EH (cell line): ENCODE measurements around the gene BCHE.
"Not testable (repeated sequence)": the region's sequence is repeated elsewhere in the genome, so short reads cannot be mapped to it uniquely, and the experiment has no call there.

Experiments used
- DNase-seq: peaks from one replicate; pipeline ENCODE4 v3.0.0-alpha.2; 2015; ENCODE audit warnings: low read depth

BCHE gene

GRCh38 chr3:165816209-165816608 lies 21.0 kb downstream of the BCHE start:
- no peak for DNase-seq

GRCh38 chr3:165815682-165816081 lies 21.5 kb downstream of the BCHE start:
- no peak for DNase-seq

DNA sequence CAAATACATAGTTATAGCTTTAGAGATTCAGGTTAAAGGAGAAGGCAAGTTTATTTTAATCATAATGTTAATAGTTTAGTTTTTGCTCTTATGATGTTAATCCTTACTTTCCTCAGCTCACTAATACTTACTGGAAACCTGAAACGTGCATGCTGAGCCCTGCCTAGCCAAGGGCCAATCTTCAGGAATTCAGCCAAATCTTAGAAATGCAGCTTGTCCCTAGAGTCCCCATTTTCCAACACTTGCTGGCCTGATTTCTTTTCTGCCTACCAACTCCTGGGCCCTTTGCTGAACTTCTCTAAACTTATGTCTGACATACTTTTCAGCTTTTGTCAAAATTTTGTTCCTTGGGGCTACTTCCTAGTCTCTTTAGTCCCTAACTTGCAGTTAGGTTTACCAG lies 22.8 kb downstream of the BCHE start:
- no peak for DNase-seq

- DNase-seq: not testable (repeated sequence)
Measured at GRCh38 chr3:165807937-165808336, 29.3 kb downstream of the BCHE start.

DNA sequence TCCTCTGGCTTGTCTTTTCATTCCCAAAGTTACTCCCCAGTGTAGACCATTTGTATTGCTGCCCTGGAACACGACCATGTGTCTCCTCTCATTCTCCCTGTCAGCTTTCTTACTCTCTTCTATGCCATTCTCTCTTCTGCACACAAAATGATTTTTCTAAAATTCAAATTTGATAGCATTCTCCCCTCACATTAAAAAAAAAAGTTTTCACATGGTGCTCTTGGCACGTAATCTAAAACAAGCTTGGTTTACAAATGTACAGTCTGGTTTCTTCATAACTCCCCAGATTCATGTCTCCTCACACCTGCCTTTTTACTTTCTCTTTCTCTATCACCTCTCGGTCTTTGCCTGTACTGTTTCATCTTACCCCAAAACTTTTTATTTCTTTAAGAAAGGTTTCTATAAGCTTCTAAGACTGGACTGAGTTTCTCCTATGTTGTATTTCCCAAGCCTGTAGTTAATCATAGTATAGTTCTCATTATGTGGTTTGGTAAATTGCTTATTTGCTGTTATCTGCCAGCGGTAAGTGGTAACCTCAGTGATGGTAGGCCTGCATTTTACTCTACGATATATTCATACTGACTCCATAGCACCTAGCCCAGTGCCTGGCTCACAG lies 31.2 kb downstream of the BCHE start:
- no peak for DNase-seq

DNA sequence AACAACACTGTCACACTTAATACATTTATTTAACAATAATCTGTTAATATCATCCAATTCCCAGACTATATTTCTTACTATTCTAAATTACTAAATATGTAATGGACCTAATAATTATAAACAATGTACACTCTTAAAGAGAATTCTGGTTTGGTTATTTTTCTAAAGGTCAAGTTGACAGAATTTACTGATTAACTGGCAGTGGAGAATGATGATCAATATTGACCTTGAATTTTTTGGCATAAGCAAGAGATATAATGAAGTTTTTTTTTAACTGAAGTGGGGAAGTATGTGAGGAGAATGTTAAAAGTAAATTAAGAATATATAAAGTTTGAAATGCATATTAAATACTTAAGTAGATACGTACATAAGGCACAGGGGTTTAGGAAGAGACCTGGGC lies 33.8 kb downstream of the BCHE start:
- no peak for DNase-seq

DNA sequence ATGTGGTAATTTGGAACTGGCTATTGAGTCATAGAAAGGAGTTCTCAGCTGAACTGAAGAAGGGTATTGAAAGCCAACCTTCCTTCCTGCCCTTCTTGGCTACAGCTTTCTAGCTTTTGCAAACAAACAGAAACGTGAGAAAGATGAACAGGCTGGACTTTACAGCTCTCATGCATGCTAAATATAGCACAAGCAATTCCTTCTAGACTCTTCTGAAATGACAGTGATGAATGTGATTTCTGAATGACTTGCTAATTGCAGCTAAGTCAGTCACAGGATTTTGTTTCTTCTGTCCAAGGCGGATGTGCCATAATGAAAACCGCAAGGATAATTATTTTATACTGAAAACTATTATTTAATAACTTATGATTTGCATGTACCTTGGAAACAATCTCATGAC lies 36.3 kb downstream of the BCHE start:
- DNase-seq: no peak

DNA sequence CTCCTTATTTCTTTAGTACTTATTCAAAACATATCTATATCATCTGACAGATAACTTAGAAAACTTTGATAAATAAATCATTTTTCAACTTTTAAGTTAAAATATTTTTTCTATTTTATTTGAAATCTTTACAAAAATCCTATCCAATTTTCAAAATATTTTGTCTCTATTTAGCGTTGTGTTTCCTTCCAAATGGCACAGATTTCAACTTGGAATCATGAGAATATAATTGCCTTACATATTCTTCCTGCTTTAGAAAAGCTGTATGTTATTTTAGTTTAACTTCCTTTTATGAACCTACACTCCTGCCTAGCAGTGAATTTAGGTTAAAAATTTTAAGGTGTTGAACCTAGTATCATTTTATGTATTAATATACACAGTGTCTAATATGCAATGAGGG lies 38.2 kb downstream of the BCHE start:
- no peak for DNase-seq

GRCh38 chr3:165797551-165797950 lies 39.7 kb downstream of the BCHE start:
- no peak for DNase-seq

- DNase-seq: no peak
Measured at GRCh38 chr3:165796701-165797100, 40.5 kb downstream of the BCHE start.

GRCh38 chr3:165788531-165788930 lies 48.7 kb downstream of the BCHE start:
- DNase-seq: no peak

- no peak for DNase-seq
Measured at GRCh38 chr3:165786013-165786412, 51.2 kb downstream of the BCHE start.

DNA sequence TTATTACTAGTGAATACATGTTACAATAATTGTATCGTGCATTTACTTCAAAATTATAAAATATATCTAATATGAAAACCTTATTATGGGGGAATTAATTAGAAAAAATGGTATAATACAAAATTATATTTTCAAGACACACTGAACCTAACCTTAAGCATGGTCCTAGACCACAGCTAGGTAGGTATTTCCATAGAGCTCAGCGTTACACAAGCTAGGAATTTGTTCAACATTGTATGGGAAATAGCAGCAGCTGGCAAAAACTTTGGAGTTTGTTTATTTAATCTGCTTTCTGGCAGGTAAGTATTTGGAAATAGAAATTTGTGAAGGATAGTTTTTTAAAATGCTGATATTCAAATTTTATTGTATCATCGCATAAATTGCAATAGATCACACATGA lies 52.9 kb downstream of the BCHE start:
- no peak for DNase-seq

GRCh38 chr3:165783383-165783782 lies 53.8 kb downstream of the BCHE start:
- no peak for DNase-seq

DNA sequence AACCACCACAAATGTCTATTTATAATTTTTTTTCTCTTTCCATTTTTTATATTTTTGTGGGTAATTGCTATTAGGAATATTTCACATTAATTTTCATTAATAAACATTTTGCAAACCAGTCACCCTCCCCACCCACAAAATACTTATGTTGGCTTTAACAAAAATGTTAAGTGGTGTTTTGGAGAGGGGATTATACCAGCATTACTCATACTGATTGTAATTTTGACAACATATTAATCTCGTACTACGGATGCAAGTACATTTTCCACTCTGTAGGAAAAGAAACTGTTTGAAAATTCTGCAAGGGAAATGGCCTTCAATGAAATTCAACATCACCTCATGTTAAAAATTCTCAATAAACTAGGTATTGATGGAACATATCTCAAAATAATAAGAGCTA lies 58.3 kb downstream of the BCHE start:
- DNase-seq: no peak

DNA sequence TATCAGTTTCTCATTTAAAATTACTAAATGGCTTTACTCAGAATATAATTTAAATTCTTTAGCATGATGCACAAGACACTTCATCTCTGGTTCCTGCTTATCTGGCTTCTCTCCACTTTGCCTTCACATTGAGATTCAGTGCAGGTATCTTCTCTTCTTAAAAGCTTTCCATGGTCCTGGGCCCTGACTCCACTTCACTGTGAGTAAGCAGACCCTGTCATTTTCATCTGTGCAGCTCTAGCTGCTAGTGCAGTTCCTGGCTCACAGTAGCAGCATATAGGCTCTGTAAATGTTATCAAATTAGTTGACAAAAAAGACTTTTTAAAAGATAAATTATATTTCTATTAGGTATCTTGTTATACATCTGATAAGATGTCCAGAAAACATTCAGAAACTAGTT lies 58.8 kb downstream of the BCHE start:
- no peak for DNase-seq

DNA sequence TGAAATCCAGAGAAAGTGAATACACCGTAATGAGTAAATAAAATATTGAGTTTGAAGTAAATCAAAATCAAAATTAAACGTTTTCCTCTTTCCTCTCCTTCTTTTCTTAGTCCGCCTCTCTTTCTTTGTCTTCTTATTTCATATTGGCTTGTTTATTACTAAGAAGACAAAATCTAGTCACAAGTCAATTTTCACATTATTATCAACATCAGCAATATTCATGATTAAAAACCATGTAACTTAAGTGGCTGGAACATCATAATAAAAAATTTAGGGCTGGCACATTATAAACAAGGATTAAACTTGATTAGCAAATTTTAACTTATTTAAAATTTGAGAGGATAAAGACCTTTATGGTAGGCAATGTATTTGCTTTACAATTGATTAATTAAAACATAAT lies 61.4 kb downstream of the BCHE start:
- DNase-seq: no peak

- no peak for DNase-seq
Measured at GRCh38 chr3:165770781-165771180, 66.4 kb downstream of the BCHE start.

DNA sequence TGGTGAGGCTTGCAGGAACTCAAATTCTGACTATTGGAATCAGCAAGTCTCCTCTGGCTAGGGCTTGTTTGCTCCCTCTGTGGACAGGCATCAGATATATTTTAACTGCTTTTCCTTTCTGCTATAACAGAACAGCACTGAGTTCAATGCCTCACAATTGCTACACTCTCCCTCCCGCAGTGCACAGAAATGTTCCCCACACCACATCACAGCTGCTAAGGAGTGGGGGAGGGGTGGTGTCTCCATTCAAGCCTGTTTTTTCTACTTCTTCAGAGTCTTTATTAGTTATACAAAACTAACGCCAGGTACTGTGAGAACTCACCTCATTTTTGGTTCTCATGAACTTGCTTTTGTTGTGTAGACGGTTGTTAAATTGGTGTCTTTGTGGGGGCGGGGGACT lies 68.5 kb downstream of the BCHE start:
- no peak for DNase-seq

DNA sequence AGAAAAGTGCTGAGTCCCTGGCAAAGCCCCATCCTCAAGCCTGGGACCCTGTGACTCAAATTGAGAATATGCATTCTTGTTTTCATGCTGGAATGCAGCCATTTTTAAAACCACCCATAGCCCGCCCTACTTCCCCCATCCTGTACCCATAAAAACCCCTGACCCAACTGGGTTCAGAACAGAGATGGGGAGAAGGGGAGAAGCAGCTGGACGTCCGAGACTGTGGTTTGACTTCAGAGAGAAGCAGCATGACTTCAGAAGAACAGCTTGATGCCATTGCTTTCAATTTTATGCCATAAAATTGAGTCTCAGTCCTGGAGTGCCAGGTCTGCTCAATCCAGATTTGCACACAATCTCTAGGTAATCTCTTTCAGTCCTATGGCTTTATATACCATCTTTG lies 78.2 kb downstream of the BCHE start:
- DNase-seq: no peak

DNA sequence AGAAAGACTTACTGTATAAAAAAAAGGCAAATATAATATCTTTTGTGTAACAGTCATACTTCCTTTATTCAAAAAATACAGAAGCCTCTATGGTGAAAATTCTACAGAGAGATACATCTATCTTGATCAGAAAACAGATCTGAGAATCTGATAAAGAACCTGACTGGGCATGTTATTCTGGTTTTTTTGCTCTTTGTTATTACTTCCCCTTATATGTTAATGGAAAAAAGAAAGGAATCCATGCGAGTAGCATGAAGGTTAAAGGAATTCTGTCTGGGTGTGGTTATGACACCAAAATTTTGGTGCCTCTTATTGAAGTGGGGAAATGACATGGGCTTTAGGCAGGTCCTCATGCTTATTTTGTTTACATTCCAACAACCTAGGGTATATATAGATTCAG lies 81.7 kb downstream of the BCHE start:
- no peak for DNase-seq

- DNase-seq: no peak
Measured at GRCh38 chr3:165754219-165755007, 82.8 kb downstream of the BCHE start.

DNA sequence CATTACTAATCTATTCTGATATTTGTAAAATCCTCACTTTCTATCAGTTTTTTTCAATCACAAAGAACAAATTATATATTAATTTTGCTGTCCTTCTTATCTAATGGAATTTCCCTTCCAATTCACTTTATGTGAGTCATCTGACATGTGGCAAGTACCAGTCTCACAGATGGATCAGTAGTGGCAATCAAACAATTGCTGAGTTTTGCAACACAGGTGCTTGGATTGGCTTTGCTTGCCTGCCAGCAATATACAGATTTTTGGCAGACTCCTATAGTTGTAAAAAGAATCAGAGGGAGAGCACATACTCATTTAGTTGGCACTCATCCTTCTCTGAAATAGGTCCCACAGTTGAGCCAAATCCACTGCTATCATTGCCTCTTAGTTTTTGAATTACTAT lies 83.7 kb downstream of the BCHE start:
- no peak for DNase-seq

DNA sequence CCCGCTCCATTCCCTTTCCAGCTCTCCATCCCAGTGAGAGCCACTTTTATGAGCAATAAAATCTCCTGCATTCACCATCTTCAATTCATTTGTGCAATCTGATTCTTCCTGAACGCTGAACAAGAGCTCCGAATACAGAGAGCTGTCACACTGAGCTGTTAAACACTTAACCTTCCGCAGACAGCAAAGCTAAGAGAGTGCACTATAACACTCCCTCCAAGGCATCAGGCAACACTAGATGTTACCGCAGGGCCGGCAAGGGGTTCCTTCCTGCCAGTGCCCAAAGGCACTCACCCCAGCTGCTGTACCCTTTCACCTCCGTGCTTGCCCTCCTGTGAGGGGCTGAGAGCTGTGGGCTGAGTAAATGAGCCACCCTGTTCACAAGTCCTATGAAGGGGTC lies 85.6 kb downstream of the BCHE start:
- DNase-seq: no peak
